HG03378 (cell line): ENCODE measurements around the gene RIMBP2.

Experiments used
- ATAC-seq: cut with Tn5 transposase; IDR thresholded peaks from one replicate; pipeline ENCODE4 v1.9.1; 2021; ENCODE audit warnings: mild to moderate bottlenecking, moderate library complexity; ENCODE audit not compliant: unreplicated experiment

Gene RIMBP2

DNA sequence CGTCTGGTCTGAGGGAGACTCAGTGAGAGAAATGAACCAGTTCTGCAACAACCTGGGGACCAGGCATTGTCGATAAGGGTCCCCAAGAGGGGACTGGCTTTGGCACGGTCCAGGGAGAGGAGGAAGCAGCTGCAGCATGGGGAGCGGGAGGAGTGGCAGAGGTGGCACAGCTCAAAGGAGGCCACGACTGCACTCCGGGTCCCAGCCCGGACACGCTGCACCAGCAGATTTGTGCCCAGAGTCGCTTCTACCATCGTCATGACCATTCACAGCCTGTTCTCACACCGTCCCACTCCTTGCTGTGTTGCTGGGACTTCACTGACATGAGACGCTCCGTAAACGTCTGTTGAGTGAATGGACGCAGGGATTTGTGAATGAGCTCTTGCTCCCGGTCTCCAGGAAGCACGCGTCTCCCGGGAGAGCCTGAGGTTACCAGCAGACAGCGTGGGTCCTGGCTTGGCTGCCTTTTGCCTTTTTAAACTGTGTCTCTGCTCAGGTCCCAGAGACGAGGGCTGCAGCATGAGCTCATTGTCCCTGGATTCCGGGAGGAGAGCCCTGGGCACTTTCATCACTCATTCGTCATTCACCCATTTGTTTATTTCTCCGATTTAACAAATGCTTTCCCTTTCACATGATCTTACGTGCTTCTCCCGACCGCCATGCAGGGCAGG lies 241.4 kb downstream of the RIMBP2 start:
- ATAC-seq: no peak

DNA sequence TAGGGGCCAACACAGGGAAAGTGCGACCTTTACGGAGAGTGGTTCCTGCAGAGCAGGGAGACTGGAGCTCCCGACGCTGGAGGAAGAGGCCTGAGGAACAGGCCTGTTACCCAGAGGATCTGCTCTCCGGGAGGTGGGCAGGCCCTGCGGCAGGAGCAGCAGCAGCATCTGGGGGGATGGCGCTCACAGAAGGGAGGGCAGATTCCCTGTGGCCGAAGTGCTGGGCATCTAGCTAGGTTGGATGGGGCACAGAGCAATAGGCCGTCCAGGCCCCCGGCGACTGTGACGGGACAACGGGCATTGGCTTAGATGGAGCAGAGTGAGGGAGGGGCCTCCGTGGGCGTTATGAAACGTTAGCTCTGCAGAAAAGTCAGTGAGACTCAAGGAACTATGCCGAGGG lies 242.8 kb downstream of the RIMBP2 start:
- ATAC-seq: no peak

DNA sequence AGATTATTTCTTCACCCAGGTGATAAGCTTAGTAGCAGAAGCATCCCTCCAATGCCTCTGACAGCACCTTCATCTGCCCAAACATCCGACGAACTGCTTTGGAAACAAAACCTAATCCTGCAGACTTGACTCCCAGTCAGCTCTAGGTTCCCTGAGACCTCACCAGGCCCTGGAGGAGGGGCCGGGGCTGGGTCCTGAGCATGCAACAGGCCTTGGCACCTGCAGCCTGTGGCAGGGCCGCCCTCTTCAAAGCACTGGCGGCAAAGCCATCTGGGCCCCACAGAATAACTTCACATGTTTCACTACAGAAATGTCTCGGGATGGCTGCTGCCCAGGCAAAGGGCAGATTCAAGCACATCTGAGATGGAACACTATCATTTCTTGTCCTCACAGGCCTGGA lies 245.1 kb downstream of the RIMBP2 start:
- no peak for ATAC-seq

DNA sequence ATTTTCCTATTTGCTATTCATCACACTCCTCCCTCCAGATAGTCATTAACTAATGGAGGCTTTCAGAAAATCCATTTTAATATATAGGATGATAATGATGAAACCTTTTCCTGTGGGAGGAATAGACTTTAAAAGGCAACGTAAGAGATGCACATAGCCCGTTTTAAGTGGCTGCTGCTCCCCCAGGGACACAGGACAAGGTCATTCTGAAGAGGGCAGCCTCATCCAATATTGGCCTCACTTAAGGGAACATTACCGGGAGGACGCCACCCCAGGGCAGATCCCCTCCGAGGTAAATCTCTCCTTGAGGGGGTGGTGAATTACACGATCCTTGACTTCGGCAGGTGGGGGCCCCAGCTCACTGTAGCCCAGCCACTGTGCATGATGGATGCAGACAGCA lies 246.5 kb downstream of the RIMBP2 start:
- no peak for ATAC-seq

DNA sequence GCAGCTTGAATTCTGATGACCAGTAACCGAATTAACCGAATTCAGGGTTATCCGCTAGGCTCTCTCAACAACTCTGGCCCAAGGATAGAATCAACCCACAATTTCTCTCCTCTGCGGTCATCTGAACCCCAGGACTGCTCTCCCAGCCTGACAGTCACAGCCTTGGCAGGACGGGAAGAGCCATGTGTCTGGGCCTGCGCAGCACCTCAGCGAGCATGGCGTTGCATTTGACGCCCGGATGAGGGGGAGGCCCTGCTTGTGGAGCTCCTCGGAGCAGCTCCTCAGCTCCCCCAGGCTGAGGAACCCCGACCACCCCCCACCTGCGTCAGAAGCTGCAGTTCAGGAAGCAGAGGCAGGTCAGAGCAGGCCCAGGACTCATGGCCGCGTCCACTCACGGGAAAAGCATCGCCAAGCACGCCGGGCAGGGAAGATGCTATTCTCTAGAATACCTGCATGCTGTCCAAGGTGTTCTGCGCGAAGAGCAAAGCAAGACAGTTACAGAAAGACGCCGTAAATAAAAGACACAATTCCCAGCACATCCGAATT lies 247.3 kb downstream of the RIMBP2 start:
- no peak for ATAC-seq

DNA sequence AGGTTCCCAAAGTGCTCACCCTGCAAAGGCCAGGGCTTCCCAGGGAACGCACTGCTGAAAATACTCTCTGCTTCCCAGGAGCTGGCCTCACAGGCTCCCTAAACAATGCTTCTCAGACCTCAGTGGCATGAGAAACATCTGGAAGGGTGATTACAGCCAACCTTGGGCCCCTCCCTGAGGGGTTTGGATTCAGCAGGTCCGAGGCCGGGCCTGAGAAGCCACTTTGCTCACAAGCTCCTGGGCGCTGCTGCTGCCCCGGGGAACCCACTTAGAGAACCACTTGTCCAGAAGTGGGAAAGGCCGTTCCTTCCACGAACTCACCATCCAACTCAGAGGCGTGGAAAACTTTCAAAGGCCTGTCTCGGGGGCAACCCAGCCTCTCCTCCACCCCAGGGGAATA lies 247.9 kb downstream of the RIMBP2 start:
- no peak for ATAC-seq

DNA sequence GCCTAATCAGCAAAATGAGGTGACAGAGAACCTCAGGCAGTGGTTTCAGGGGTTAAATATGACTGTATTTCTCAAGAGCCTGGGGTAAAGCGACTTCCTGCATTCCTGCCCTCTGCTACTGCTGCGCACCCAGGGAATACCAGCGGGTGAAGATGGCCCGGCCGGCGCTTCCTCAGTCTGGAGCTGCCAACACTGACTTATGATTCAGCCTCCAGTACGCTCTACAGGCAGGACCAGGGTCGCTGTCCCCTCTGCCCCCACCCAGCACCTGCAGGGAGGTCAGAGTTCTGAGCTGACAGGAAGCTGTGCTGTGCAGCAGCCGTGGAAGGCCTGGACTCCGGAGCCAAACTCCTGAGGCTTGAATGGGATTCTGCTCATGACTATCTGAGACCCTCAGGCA lies 250.5 kb downstream of the RIMBP2 start:
- no peak for ATAC-seq

DNA sequence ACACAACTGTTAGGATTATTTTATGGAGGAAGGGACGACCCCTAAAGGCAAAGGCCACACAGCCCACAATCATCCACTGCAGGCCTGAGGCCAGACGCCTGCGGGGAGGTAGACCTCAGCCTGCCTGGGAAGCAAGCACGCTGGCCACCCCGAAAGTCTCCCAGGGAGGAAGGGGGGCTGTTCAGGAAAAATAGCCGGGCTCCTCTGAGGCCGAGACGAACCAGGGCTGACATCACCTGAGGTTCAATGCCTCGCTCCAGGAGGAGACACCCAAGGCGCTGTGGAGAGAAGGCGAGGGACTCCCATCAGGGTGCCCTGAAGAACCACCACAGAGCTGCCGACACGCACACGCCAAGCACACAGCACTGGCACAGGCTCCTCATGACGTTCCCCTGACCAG lies 251.1 kb downstream of the RIMBP2 start:
- ATAC-seq: no peak

DNA sequence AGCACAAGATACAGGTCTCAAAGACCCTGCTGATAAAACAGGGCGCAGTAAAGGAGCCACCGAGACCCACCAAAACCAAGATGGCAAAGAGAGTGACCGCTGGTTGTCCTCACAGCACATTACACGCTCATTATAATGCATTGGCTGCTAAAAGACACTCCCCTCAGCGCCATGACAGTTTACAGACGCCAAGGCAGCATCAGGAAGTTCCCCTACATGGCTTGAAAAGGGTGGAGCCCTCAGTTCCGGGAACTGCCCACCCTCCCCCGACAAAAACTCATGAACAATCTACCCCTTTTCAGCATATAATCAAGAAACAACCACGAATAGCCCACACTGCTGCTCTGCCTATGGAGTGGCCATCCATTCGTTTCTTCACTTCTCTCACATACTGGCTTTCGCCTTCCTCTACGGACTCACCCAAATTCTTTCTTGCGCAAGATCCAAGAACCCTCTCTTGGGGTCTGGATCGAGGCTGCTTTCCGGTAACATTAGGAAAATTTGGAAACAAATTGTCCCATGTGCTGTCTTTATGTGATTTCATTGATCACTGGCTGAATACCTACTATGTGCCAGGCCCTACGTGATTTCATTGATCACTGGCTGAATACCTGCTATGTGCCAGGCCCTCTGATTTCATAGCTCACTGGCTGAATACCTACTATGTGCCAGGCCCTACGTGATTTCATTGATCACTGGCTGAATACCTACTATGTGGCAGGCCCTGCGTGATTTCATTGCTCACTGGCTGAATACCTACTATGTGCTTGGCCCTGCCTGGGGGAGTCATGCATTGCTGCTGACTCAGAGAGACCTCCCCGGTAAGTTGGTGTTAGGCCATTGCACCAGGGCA lies 252.1 kb downstream of the RIMBP2 start:
- ATAC-seq: no peak

DNA sequence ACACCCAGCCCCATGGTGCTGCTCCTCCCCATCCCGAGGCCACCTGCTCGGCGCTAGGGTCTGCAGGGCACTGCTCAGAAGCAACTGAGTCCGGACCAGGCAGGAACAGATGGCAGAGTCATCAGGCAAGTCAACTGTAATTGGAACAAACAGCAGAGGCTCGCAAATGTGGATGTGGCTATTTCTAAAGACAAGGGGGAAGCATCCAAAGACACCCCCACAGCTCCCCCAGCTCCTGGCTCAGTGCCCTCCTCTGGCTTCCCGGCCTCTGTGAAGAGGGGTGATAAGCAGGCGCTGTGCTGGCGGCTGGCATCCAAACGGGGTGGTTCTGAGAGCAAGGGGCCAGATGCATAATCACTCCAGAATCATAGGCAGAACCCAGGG lies 252.8 kb downstream of the RIMBP2 start:
- ATAC-seq: no peak

DNA sequence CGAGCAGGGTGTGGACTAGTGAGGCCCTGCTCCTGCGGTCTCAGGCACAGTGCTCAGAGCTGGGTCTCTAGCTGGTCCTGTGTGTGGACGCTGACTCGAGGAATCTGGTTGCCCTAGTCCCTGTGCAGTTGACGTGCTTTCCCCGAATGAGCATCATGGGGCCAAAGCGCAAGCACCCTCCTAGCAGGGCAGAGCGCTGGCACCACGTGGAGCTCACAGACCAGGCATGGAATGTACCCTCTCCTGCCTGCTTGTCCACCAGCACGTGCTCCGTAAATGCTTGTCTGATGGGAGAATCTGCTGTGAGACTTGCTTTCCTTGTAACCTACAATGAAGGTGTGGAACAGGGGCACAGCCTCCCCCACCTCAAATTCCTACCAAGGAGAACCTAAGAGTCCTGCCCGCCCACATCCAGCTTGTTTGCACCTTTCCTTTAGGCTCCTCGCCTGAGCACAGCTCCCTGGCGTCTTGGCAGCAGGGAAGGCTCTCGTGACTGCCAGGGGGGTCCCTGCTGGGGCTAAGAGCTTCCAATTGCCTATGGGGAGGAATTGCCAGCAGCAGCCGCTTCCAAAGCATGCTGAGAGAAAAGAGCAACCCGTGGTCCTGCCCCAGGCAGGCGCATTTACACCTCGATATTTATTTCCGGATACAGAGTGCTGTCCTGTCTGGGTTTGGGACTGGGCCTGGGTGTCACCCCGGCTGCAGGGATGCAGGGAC lies 253.4 kb downstream of the RIMBP2 start:
- no peak for ATAC-seq

DNA sequence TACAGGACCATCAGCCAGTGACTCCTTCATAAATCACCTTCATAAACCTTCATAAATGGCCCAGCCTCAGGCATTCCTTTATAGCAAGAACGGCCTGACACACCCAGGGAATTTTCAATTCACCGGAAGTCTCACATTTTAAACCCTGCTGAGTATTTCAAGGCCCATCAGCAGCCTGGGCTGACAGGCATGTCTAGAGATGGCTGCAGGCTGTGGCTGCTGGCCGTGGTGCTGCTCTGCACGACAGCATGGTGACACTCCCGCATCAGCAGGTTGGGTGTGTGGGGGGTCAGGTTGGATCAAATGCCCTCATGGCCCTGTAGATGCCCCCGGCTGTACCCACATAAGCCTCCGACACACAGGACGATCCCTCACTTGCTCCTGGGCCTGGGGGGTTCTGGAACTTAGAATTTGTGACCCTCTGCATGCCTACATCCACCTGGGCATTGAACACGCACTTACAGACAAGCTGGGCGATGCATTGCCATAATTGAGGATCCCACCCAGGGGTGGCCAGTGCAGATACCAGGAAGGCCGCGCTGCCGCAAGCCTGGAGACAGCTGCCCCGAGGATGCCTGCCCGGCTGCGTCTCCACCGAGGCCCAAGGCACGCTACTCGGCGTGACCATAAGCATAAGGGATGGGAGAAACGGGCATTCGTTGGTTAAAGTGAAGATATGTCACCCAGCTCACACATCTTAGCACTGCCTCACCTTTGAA lies 254.1 kb downstream of the RIMBP2 start:
- ATAC-seq: no peak

DNA sequence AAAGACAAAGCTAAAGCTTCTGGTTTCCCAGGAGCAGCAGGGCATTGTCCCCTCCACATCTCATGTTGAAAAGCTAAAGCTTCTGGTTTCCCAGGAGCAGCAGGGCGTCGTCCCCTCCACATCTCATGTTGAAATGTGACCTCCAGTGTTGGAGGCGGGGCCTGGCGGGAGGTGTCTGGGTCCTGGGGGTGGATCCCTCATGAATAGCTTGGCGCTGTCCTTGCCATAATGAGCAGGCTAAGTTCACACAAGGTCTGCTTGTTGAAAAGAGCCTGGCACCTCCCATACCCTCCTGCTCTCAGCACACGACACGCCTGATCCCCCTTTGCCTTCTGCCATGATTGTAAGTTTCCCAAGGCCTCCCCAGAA lies 254.7 kb downstream of the RIMBP2 start:
- ATAC-seq: no peak

DNA sequence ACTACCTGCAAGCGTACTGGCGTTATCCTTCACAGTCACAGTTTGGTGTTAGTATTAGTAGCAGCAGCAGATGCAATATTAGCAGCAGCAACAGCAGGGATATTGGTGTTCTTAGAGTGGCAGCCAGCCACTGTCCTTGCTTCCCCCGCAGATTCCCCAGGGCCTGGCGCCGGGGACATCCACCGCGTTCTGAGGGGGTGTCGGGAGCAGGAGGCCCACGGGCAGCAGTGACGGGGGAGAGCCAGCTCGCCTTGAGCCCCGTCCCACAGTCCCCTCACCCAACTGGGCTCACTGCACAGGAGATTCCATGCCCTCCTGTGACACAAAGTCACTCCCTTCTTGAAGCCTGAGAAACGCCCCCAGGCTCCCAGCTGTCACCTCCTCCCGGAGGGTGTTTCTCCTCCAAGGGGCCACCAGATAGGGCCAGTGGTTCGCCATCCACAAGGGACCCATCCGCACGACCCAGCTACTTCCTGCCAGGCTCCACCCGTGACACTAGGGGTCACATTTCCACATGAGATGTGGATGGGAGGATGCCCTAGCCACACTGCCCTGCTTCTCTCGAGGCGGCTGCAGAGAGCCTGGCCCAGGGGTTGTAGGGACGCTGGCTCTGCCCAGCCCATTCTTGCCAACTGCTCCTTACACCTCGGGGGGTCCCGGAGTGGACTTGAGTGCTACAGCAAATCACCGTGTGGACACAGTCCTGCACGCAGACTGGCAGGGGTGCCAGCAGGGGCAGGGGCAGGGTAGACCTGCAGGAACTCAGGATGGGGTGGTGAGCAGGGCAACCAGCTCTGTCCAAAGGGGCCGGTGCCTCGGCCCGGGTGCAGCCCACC lies 255.3 kb downstream of the RIMBP2 start:
- ATAC-seq: no peak

DNA sequence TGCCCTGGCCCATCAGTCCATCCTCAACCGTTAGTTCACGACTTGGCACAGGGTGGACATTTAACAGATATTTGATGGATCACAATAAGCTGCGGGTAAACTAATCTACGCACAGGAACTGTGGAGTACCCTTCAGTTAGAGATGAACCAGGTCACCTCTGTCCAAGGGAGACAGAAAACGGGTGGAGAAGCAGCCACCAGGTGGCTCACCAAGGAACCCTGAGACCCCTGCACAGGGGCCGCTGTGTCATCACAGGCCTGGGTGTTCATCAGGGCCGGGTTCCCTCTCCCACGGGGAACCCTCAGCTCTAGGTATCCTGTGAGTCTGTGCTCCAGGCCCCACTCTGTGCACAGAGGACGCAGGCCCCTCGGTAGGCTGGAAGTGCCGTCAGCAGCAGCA lies 256.2 kb downstream of the RIMBP2 start:
- ATAC-seq: no peak

DNA sequence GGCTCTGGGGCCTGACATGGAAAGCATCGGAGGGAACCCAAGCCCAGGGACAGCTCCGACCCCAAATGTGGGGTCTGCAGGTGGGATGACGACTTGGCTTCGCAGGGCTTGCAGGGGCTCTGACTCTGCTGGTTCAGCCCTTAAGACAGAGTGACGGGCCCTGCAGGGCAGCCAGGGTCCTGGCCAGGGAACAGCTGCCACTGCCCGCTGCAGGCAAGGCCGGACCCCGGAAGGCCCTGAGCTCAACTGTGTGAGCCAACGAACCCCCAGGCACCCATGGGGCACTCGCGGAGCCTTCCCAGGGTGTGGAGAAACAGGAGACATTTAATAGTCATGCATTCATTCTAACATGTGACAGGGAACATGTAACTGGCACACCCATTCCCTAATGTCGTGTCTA lies 257.8 kb downstream of the RIMBP2 start:
- no peak for ATAC-seq

DNA sequence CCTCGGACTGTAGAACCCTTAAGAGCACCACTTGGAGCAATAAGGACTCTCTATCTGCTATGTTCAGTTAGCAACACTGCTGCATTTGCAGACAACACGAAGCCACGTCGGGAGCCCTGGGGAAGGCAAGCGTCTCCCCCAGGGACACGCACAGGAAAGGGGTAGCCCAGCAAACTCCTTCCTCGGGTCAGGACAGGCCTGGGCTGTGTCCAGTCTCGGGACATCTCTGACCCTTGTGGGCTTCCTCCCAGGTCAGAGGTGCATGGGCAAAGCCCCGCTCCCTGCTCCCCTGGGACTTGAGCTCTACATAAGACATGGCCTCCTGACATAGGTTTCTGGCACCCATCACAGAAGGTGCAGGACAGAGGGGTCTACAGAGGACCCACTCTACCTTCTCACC lies 258.9 kb downstream of the RIMBP2 start:
- ATAC-seq: no peak

DNA sequence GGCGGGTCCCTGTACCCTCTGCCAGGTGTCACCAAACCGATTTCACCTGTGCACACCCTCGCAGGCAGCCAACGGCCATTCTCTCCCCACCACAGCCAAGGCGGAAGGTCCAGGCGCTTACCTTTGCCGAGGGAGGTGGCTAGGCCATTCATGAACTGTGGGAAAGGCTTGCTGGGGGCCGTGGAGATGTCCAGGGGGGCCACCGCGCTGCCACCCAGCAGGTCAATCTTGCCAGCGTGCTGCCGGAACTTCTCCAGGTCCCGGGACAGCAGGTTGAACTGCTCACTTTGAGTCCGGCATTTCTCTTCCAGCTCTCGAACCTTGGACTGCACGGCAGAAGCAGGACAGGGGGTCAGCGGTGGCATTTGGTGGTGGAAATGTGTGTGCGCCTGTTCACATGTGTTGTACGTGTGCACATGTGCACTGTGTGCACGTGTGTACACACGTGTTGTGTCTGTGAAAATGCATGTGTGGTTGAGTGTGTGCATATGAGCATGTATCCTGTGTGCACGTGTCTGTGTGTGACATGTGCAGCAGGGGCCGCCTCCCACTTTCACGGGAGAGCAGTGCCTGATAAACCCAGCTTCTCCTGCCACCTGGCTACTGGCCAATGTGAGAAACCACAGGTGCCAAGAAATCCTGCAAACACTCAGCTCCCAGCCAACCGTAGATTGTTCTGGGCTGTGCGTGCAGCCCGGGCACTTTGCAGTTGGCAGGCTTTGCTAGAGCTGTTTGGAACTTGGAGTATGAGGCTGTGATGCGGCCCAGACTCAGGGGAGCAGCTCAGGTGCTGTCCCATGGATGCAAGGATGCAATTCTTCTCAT lies 259.5 kb downstream of the RIMBP2 start:
- ATAC-seq: no peak

DNA sequence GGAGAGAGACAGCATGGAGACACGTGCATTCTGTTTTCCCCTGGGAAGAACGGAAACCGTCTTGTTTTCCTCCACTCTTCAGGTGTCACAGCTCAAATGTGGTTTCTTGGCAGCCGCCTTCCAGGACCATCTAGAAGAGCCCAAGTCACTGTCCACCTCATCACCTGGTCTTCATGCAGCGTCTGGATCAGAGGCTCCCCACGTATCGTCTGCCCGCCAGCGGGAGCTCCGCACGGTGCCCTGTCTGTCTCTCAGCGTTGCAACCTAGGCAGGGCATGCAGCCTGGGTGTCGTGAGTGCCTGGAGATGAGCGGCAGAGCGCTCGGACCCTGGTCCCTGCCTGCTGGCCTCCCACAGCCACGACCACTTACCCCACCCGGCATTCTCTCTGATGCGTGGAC lies 260.9 kb downstream of the RIMBP2 start:
- no peak for ATAC-seq
